RWPE2 (cell line): ENCODE data around the gene ZNF236.

Experiments used
- ATAC-seq: fragments of 200-7000 bp; cut with Tn5 transposase; 3 replicates; pipeline ENCODE4 v1.9.1; 2021; ENCODE audit warnings: low read depth
- DNase-seq: peaks from one replicate; pipeline ENCODE4 v3.0.0-alpha.2; 2020; ENCODE audit warnings: low spot score
- H3K27ac ChIP-seq: fragments of 450-650 bp; 2 replicates; pipeline ENCODE4 v1.5.1; 2017; ENCODE audit warnings: mild to moderate bottlenecking; ENCODE audit not compliant: poor library complexity, severe bottlenecking
- H3K27me3 ChIP-seq: fragments of 250-450 bp; sonication (Bioruptor Pico); 2 replicates; pipeline ENCODE4 v1.5.1; 2021; ENCODE audit warnings: mild to moderate bottlenecking, moderate library complexity; ENCODE audit not compliant: insufficient read depth, poor library complexity, severe bottlenecking
- H3K36me3 ChIP-seq: fragments of 250-450 bp; sonication (Bioruptor Pico); 2 replicates; pipeline ENCODE4 v1.5.1; 2020; ENCODE audit warnings: low read depth, mild to moderate bottlenecking, moderate library complexity
- H3K4me1 ChIP-seq: fragments of 250-450 bp; sonication (Bioruptor Pico); 2 replicates; pipeline ENCODE4 v1.5.1; 2021; ENCODE audit warnings: mild to moderate bottlenecking, moderate library complexity; ENCODE audit not compliant: insufficient read depth, poor library complexity, severe bottlenecking
- H3K4me3 ChIP-seq: fragments of 250-450 bp; sonication (Bioruptor Pico); 2 replicates; pipeline ENCODE4 v1.5.1; 2021; ENCODE audit warnings: mild to moderate bottlenecking, moderate library complexity; ENCODE audit not compliant: severe bottlenecking
- H3K9me3 ChIP-seq: fragments of 250-450 bp; sonication (Bioruptor Pico); 2 replicates; pipeline ENCODE4 v1.5.1; 2021; ENCODE audit warnings: mild to moderate bottlenecking, moderate library complexity; ENCODE audit not compliant: severe bottlenecking
- TF ChIP-seq, protein P1 (sequence below): fragments of 450-650 bp; IDR thresholded peaks from one replicate; pipeline ENCODE4 v1.5.1; 2017; ENCODE audit warnings: mild to moderate bottlenecking, moderate library complexity; ENCODE audit not compliant: poor library complexity, severe bottlenecking

Gene ZNF236

DNA sequence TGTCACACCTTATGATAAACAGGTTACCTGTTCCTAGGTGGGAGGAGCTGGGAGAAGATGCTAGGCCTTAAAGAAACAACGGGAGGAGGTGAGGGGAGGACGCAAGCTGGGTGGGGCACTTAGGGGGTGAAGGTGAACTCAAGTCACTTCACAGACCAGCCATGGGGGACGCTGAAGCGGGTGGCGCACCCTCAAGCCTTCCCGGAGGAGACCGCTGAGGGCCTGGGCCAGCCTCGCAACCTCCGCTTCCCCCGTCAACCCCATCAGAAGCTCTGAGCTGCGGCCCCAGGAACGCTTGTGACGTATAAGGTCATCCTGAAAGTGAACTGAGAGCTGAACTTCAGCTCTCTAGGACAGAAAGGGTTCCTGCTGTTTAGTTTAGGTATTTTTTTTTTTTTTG, 176.7 kb downstream of the ZNF236 start:
- no peaks in the 10 kb centered on the region for H3K4me1 ChIP-seq
- no peak overlapping the region for H3K27ac ChIP-seq
- no peaks in the 10 kb centered on the region for H3K36me3 ChIP-seq
- ATAC-seq (no peak), DNase-seq (no peak)
- H3K9me3 ChIP-seq = no peaks in the 10 kb centered on the region
- H3K4me3 ChIP-seq = no peak overlapping the region
- H3K27me3 ChIP-seq = no peaks in the 10 kb centered on the region
- TF ChIP-seq, protein P1, sequence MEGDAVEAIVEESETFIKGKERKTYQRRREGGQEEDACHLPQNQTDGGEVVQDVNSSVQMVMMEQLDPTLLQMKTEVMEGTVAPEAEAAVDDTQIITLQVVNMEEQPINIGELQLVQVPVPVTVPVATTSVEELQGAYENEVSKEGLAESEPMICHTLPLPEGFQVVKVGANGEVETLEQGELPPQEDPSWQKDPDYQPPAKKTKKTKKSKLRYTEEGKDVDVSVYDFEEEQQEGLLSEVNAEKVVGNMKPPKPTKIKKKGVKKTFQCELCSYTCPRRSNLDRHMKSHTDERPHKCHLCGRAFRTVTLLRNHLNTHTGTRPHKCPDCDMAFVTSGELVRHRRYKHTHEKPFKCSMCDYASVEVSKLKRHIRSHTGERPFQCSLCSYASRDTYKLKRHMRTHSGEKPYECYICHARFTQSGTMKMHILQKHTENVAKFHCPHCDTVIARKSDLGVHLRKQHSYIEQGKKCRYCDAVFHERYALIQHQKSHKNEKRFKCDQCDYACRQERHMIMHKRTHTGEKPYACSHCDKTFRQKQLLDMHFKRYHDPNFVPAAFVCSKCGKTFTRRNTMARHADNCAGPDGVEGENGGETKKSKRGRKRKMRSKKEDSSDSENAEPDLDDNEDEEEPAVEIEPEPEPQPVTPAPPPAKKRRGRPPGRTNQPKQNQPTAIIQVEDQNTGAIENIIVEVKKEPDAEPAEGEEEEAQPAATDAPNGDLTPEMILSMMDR = no peak

DNA sequence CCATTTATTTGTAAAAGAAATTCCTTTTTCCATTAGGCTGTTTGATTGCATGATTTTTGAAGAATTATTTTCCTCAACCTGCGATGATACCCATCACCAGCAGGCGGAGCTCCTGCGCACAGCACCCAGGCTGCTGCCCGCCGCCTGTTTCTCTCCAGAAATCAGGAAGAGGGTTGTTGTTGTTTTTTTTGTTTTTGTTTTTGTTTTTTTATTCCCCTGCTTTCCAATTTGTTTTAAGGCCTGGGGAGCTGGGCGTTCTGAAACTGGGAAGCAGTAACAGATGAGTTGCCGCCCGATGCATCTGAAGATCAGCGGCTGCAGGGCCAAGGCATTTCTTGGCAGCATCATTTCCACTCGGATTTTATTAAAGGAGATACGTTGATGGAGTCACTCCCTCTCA, 178.2 kb downstream of the ZNF236 start:
- Histone ChIP-seq H3K27ac (no peak overlapping the region), H3K36me3 (no peaks in the 10 kb centered on the region), H3K4me1 (no peaks in the 10 kb centered on the region), H3K9me3 (no peaks in the 10 kb centered on the region), H3K27me3 (no peaks in the 10 kb centered on the region), H3K4me3 (no peak overlapping the region)
- TF ChIP-seq, protein P1 = peak; percentile 98
- 0 out of 3 replicates have a peak, but pooled peaks have one; percentile 19 for ATAC-seq
- DNase-seq = no peak

DNA sequence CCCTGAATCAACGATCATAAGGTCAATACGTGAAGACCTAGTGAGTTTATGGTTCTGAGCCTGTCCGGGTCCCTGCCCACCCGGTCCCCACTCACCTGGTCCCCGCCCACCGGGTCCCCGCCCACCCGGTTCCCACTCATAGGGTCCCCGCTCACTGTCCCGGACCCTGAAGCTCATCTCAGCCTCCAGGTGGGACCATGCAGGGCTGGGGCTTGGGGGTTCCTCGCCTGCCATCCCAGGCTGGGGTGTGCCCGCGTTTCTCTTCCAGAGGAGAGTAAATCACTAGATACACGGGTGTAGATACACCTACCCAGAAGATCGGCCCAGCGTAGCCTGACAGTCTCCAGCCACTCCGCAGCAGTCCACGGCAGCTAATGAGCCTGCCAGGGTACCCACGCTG, 178.7 kb downstream of the ZNF236 start:
- H3K27ac ChIP-seq = no peak overlapping the region
- DNase-seq = peak; percentile 52
- no peak for ATAC-seq

DNA sequence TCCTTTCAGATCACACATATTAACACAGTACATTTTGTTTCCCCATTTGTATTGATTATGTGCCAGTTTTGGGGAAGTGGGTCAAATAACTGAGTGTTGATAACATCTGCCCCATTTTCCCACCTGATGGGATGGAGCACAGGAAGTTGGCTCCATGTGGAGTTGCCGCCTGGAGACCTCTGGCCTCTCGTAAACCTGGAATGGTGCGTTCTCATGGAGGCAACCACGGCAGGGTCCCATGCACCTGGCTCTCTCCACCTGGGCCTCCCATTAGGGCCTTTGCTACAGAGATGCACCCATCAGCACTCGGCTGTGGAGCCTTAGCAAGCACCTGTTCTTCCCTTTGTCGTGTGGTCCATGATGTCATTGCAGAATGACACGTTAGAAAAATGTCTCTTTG, 179.6 kb downstream of the ZNF236 start:
- no peak for ATAC-seq
- Histone ChIP-seq H3K36me3 (no peaks in the 10 kb centered on the region), H3K9me3 (no peaks in the 10 kb centered on the region), H3K27ac (no peak overlapping the region), H3K27me3 (no peaks in the 10 kb centered on the region), H3K4me3 (no peak overlapping the region), H3K4me1 (no peaks in the 10 kb centered on the region)
- no peak for DNase-seq
- TF ChIP-seq, protein P1 = no peak

More for the DNA sequence above, 178.7 kb downstream of the ZNF236 start:
- H3K4me1 ChIP-seq = no peaks in the 10 kb centered on the region
- H3K4me3 ChIP-seq = no peak overlapping the region
- no peaks in the 10 kb centered on the region for H3K36me3 ChIP-seq
- H3K9me3 ChIP-seq = no peaks in the 10 kb centered on the region
- no peaks in the 10 kb centered on the region for H3K27me3 ChIP-seq
- TF ChIP-seq, protein P1 = no peak

DNA sequence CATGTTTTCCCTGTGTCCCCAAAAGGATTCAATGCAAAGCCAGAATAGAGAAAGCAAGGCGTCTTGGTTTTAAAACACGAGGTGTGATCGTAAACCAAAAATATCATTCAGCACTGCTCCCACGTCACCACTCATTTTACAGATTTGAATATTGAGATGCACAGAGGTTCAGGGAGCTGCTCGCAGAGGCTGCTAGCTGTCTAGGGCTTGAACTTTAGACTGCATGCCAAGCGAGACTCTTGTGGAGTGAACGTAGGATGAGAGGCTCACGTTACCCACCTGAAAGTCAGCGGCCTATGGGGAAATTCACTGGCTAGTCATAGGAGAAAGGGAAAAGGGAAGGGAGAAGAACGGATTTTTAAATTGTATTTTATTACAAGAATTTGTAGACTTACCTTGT, 180.1 kb downstream of the ZNF236 start:
- ATAC-seq = no peak
- Histone ChIP-seq H3K27ac (no peak overlapping the region), H3K4me3 (no peak overlapping the region), H3K27me3 (no peaks in the 10 kb centered on the region), H3K36me3 (no peaks in the 10 kb centered on the region), H3K9me3 (no peaks in the 10 kb centered on the region), H3K4me1 (no peaks in the 10 kb centered on the region)
- no peak for DNase-seq
- TF ChIP-seq, protein P1 = no peak
